IMR-90 (cell line): ENCODE results near the gene RUNX2.

Experiments used
- BHLHE40 ChIP-seq: fragments of 150-350 bp; IDR thresholded peaks from 2 replicates; pipeline ENCODE4 v1.6.1; 2016; ENCODE audit warnings: mild to moderate bottlenecking, low read depth, low read length
- CEBPB ChIP-seq: IDR thresholded peaks from 2 replicates; pipeline ENCODE4 v1.6.1; 2012; ENCODE audit warnings: low read depth, low read length, improper control_type of control experiment
- CHD1 ChIP-seq: IDR thresholded peaks from 2 replicates; pipeline ENCODE4 v1.6.1; 2012; ENCODE audit warnings: low read depth, low read length, improper control_type of control experiment
- MXI1 ChIP-seq: IDR thresholded peaks from 2 replicates; pipeline ENCODE4 v1.6.1; 2012; ENCODE audit warnings: low read depth, mild to moderate bottlenecking, low read length, moderate library complexity, borderline replicate concordance
- NFE2L2 ChIP-seq: fragments of 150-350 bp; IDR thresholded peaks from 2 replicates; pipeline ENCODE4 v1.6.1; 2016; ENCODE audit warnings: low read depth, mild to moderate bottlenecking, low read length
- POLR2A ChIP-seq: IDR thresholded peaks from 2 replicates; pipeline ENCODE4 v1.6.1; 2012; ENCODE audit warnings: mild to moderate bottlenecking, low read depth, low read length
- RAD21 ChIP-seq: IDR thresholded peaks from 2 replicates; pipeline ENCODE4 v1.6.1; 2012; ENCODE audit warnings: low read length, improper control_type of control experiment
- RCOR1 ChIP-seq: IDR thresholded peaks from 2 replicates; pipeline ENCODE4 v1.6.1; 2012; ENCODE audit warnings: mild to moderate bottlenecking, low read length, improper control_type of control experiment; ENCODE audit not compliant: insufficient replicate concordance
- RFX5 ChIP-seq: IDR thresholded peaks from 2 replicates; pipeline ENCODE4 v1.8.0; 2012; ENCODE audit warnings: low read depth, mild to moderate bottlenecking, low read length, moderate library complexity
- SMC3 ChIP-seq: fragments of 150-350 bp; IDR thresholded peaks from 2 replicates; pipeline ENCODE4 v1.6.1; 2016; ENCODE audit warnings: low read depth, mild to moderate bottlenecking, antibody characterized with exemption, low read length, moderate library complexity
- TF ChIP-seq, protein P1 (sequence below): conservative IDR thresholded peaks from 2 replicates; pipeline ENCODE4 v1.5.1; 2012; ENCODE audit warnings: mild to moderate bottlenecking, low read depth, low read length, improper control_type of control experiment
- TF ChIP-seq, protein P2 (sequence below): fragments of 150-350 bp; IDR thresholded peaks from 2 replicates; pipeline ENCODE4 v1.6.1; 2017; ENCODE audit warnings: mild to moderate bottlenecking, antibody characterized with exemption, low read length, low read depth
- TF ChIP-seq, protein P3 (sequence below): fragments of 150-350 bp; IDR thresholded peaks from 2 replicates; pipeline ENCODE4 v1.6.1; 2016; ENCODE audit warnings: low read depth, mild to moderate bottlenecking, low read length, moderate library complexity, borderline replicate concordance

DNA sequence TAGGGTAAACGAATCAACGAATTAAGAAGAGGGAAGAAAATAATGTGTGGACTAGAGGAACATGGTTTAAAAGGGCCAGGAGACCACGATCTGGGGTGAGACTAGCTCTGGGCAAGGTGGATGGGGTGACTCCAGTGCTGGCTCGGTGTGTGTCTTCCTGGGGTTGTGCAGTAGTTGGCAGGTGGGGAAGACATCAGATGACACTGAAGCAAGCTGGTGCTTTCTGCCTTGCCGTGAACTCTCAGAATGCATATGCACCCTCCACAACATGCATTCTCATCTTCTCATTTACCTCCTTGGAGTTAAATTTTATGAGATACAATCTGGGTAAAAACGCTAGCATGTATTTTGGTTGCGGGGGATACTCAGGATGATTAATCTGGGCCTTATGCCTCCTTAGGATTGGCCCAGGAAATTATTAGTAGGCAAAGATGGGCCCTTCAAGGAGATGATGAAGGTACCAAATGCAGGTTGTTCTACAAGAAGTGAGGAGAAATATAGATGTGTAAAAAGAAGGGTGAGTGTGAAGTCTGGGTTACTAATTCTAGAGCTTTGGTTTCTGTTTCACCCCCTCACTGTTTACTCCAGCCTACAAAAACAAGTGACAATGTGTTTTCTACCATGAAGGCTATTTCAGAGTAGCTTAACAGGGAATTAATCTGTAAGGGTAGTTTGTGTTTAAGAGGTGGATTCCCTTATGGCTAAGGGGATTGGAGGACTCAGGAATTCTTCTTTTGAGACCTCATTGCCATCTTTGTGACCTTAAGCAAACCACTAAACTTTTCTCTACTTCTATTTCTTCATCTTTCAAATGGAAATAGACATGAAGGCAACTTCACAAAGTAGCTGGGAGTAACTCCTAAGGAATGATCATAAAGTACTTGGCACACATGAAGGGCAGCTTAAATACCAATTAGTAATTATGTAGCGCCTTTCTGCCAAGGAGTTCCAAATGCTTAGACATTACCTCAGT is 120.6 kb downstream of the RUNX2 start:
- TF ChIP-seq, protein P1, sequence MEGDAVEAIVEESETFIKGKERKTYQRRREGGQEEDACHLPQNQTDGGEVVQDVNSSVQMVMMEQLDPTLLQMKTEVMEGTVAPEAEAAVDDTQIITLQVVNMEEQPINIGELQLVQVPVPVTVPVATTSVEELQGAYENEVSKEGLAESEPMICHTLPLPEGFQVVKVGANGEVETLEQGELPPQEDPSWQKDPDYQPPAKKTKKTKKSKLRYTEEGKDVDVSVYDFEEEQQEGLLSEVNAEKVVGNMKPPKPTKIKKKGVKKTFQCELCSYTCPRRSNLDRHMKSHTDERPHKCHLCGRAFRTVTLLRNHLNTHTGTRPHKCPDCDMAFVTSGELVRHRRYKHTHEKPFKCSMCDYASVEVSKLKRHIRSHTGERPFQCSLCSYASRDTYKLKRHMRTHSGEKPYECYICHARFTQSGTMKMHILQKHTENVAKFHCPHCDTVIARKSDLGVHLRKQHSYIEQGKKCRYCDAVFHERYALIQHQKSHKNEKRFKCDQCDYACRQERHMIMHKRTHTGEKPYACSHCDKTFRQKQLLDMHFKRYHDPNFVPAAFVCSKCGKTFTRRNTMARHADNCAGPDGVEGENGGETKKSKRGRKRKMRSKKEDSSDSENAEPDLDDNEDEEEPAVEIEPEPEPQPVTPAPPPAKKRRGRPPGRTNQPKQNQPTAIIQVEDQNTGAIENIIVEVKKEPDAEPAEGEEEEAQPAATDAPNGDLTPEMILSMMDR = no peak
- TF ChIP-seq CHD1 = no peak
- TF ChIP-seq, protein P2, sequence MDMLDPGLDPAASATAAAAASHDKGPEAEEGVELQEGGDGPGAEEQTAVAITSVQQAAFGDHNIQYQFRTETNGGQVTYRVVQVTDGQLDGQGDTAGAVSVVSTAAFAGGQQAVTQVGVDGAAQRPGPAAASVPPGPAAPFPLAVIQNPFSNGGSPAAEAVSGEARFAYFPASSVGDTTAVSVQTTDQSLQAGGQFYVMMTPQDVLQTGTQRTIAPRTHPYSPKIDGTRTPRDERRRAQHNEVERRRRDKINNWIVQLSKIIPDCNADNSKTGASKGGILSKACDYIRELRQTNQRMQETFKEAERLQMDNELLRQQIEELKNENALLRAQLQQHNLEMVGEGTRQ = no peak
- no peak for TF ChIP-seq BHLHE40
- no peak for TF ChIP-seq POLR2A
- TF ChIP-seq RFX5 = no peak
- TF ChIP-seq RCOR1 = no peak
- no peak for TF ChIP-seq SMC3
- no peak for TF ChIP-seq MXI1
- no peak for TF ChIP-seq CEBPB
- no peak for TF ChIP-seq RAD21
- TF ChIP-seq, protein P3, sequence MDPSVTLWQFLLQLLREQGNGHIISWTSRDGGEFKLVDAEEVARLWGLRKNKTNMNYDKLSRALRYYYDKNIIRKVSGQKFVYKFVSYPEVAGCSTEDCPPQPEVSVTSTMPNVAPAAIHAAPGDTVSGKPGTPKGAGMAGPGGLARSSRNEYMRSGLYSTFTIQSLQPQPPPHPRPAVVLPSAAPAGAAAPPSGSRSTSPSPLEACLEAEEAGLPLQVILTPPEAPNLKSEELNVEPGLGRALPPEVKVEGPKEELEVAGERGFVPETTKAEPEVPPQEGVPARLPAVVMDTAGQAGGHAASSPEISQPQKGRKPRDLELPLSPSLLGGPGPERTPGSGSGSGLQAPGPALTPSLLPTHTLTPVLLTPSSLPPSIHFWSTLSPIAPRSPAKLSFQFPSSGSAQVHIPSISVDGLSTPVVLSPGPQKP = no peak
- TF ChIP-seq NFE2L2 = no peak
